MM.1S (cell line): ENCODE results near the gene DIP2C.

Experiments used
- DNase-seq: peaks from one replicate; pipeline ENCODE4 v3.0.0-alpha.2; 2015
- H2AFZ ChIP-seq: fragments of 300-600 bp; sonication (generic); 2 replicates; pipeline ENCODE4 v1.6.0; 2016; ENCODE audit warnings: antibody characterized with exemption, low read length
- H3F3A ChIP-seq: fragments of 300-600 bp; sonication (generic); 2 replicates; pipeline ENCODE4 v1.6.1; 2016; ENCODE audit warnings: mild to moderate bottlenecking, antibody characterized with exemption, low read length, moderate library complexity, mixed read lengths; ENCODE audit not compliant: insufficient read depth
- H3K27ac ChIP-seq: fragments of 300-600 bp; sonication (generic); 2 replicates; pipeline ENCODE4 v1.5.1; 2016; ENCODE audit warnings: mild to moderate bottlenecking, low read length
- H3K27me3 ChIP-seq: fragments of 300-600 bp; sonication (generic); replicated peaks from 2 replicates; pipeline ENCODE4 v1.6.0; 2016; ENCODE audit warnings: low read length; ENCODE audit not compliant: insufficient read depth
- H3K36me3 ChIP-seq: fragments of 300-600 bp; sonication (generic); replicated peaks from 2 replicates; pipeline ENCODE4 v1.6.1; 2016; ENCODE audit warnings: mild to moderate bottlenecking, low read length, mixed read lengths; ENCODE audit not compliant: insufficient read depth
- H3K4me1 ChIP-seq: fragments of 300-600 bp; sonication (generic); 2 replicates; pipeline ENCODE4 v1.6.1; 2016; ENCODE audit warnings: low read length, mixed read lengths
- H3K4me2 ChIP-seq: fragments of 300-600 bp; sonication (generic); 2 replicates; pipeline ENCODE4 v1.6.0; 2016; ENCODE audit warnings: low read depth, low read length
- H3K4me3 ChIP-seq: fragments of 300-600 bp; sonication (generic); 2 replicates; pipeline ENCODE4 v1.5.1; 2016; ENCODE audit warnings: low read length, mixed read lengths
- H3K79me2 ChIP-seq: fragments of 300-600 bp; sonication (generic); 2 replicates; pipeline ENCODE4 v1.6.1; 2016; ENCODE audit warnings: mixed run types, low read length, mixed read lengths
- H3K9ac ChIP-seq: fragments of 300-600 bp; sonication (generic); 2 replicates; pipeline ENCODE4 v1.6.1; 2016; ENCODE audit warnings: low read length, mixed read lengths
- H3K9me2 ChIP-seq: fragments of 300-600 bp; sonication (generic); replicated peaks from 2 replicates; pipeline ENCODE4 v1.6.1; 2016; ENCODE audit warnings: mild to moderate bottlenecking, low read length, mixed read lengths; ENCODE audit not compliant: insufficient read depth
- H3K9me3 ChIP-seq: fragments of 300-600 bp; sonication (generic); replicated peaks from 2 replicates; pipeline ENCODE4 v1.6.1; 2016; ENCODE audit warnings: mild to moderate bottlenecking, low read length, mixed read lengths; ENCODE audit not compliant: insufficient read depth
- H4K20me1 ChIP-seq: fragments of 300-600 bp; sonication (generic); 2 replicates; pipeline ENCODE4 v1.6.1; 2016; ENCODE audit warnings: mild to moderate bottlenecking, low read length, moderate library complexity, mixed read lengths; ENCODE audit not compliant: insufficient read depth
- EZH2 ChIP-seq: fragments of 300-600 bp; sonication (generic); optimal IDR thresholded peaks from 2 replicates; pipeline ENCODE3; 2017; ENCODE audit warnings: low read depth, mild to moderate bottlenecking, antibody characterized with exemption, low read length, mixed read lengths
- EZH2phosphoT487 ChIP-seq: fragments of 300-600 bp; sonication (generic); IDR thresholded peaks from 2 replicates; pipeline ENCODE4 v1.6.1; 2018; ENCODE audit warnings: antibody characterized with exemption, low read length
- TF ChIP-seq, protein P1 (sequence below): fragments of 300-600 bp; sonication (generic); IDR thresholded peaks from 2 replicates; pipeline ENCODE4 v1.5.1; 2016; ENCODE audit warnings: antibody characterized with exemption, low read length, mixed read lengths

The DIP2C gene

DNA sequence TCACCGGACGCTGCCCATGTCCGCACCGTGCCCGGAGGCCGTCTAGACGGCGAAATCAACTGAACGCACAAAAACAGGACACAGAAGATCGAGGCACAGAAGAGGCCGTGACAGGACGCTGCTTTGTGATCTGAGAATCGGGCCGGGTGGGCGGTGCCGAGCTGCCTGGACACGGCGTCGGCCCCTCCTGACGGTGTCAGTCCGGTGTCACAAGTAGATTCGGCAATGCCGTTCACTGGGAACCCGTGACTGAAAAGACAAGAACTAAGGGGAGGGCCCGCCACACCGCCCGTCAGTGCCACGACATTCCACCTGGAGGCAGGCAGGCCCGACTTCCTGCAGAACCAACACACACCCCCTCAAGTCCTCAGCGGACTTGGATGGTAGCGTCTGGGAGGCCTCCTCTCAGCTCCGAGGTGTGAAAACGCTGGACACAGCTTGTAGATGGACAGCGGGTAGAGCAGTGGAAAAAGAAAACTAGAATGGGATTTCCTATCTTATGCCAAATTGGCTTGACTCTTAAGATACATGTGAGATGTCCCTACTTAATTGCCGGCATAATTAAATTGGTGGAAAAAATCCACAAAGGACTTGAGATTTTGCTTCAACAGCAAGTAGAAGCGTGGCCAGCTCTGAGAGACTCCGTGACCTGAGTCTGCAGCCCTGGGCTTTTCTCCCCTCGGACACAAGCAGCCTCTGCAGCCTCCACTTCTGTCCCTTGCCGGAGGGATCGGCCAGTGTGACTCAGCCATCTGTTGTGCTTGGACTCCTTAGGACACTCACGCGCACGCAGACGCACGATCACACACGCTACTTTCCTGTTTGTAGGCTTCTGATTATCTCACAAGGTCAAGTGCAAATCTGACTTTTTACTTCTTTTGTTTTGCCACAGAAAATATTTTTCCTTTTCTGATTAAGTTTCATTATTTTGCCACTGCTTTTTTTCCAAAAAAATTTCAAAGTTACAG lies 269.0 kb downstream of the DIP2C start:
- no peaks in the 10 kb centered on the region for H3K9me3 ChIP-seq
- H3K9me2 ChIP-seq = no peaks in the 10 kb centered on the region
- TF ChIP-seq EZH2phosphoT487 (no peak), EZH2 (no peak)
- TF ChIP-seq, protein P1, sequence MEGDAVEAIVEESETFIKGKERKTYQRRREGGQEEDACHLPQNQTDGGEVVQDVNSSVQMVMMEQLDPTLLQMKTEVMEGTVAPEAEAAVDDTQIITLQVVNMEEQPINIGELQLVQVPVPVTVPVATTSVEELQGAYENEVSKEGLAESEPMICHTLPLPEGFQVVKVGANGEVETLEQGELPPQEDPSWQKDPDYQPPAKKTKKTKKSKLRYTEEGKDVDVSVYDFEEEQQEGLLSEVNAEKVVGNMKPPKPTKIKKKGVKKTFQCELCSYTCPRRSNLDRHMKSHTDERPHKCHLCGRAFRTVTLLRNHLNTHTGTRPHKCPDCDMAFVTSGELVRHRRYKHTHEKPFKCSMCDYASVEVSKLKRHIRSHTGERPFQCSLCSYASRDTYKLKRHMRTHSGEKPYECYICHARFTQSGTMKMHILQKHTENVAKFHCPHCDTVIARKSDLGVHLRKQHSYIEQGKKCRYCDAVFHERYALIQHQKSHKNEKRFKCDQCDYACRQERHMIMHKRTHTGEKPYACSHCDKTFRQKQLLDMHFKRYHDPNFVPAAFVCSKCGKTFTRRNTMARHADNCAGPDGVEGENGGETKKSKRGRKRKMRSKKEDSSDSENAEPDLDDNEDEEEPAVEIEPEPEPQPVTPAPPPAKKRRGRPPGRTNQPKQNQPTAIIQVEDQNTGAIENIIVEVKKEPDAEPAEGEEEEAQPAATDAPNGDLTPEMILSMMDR = no peak
- no peaks in the 10 kb centered on the region for H3F3A ChIP-seq
- no peaks in the 10 kb centered on the region for H3K27me3 ChIP-seq
- no peak for DNase-seq
- no peak overlapping the region for H3K4me2 ChIP-seq
- no peaks in the 10 kb centered on the region for H3K36me3 ChIP-seq
- no peak overlapping the region for H3K27ac ChIP-seq
- H3K4me3 ChIP-seq = no peak overlapping the region
- no peaks in the 10 kb centered on the region for H3K4me1 ChIP-seq
- no peaks in the 10 kb centered on the region for H4K20me1 ChIP-seq
- H2AFZ ChIP-seq = no peak overlapping the region
- no peaks in the 10 kb centered on the region for H3K79me2 ChIP-seq
- H3K9ac ChIP-seq = no peak overlapping the region

DNA sequence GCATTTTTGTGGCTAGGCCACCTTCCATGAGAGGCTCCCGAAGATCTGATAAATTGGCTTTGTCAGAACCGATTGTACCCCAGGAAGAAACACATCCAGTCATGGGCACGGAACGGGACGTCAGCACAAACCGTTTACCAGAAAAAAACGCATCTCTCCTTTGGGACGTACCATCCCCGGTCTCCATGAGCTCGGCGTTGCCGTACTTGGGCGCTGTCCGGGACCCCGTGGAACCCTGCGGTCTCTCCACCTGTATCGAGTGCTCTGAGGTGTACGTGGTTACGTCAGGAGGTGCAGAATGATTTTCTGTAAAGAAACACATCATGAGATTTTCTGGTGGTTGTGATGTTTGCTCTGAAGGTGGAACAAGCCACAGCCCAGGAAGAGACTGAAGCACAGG lies 270.6 kb downstream of the DIP2C start:
- H3K36me3 ChIP-seq = no peaks in the 10 kb centered on the region
- H2AFZ ChIP-seq = no peak overlapping the region
- no peaks in the 10 kb centered on the region for H3F3A ChIP-seq
- no peak overlapping the region for H3K4me3 ChIP-seq
- no peak overlapping the region for H3K27ac ChIP-seq
- H3K4me2 ChIP-seq = no peak overlapping the region
- no peaks in the 10 kb centered on the region for H4K20me1 ChIP-seq
- H3K27me3 ChIP-seq = no peaks in the 10 kb centered on the region
- DNase-seq = no peak
- H3K4me1 ChIP-seq = no peaks in the 10 kb centered on the region
- H3K9me3 ChIP-seq = no peaks in the 10 kb centered on the region
- TF ChIP-seq EZH2phosphoT487 (no peak), EZH2 (no peak)
- TF ChIP-seq, protein P1 = no peak
- no peaks in the 10 kb centered on the region for H3K9me2 ChIP-seq
- H3K79me2 ChIP-seq = no peaks in the 10 kb centered on the region
- H3K9ac ChIP-seq = no peak overlapping the region

DNA sequence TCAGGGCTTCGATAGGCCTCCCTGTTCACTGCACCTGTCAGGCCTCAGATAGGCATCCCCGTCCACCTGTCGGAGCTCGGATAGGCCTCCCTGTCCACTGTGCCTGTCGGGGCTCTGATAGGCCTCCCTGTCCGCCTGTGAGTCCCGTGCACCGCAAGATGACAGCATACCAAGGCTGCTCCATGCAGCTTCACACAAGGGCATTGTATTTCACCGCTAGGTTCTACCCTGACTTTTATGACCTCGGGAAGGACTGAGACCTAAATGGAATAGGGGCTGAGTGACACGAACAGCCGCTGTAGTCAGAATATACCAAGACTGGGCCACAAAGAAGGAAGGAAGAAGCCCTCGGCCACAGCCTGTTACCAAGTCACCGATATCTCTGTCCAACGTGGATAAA lies 271.2 kb downstream of the DIP2C start:
- Histone ChIP-seq H3K27me3 (no peaks in the 10 kb centered on the region), H3K4me1 (no peaks in the 10 kb centered on the region), H3K79me2 (no peaks in the 10 kb centered on the region), H3K9me2 (no peaks in the 10 kb centered on the region), H3K36me3 (no peaks in the 10 kb centered on the region), H3K9ac (no peak overlapping the region), H3K27ac (no peak overlapping the region), H3K4me3 (no peak overlapping the region), H4K20me1 (no peaks in the 10 kb centered on the region), H3F3A (no peaks in the 10 kb centered on the region), H3K9me3 (no peaks in the 10 kb centered on the region), H3K4me2 (no peak overlapping the region), H2AFZ (no peak overlapping the region)
- DNase-seq = no peak
- TF ChIP-seq EZH2phosphoT487 = no peak
- TF ChIP-seq, protein P1 = no peak
- no peak for TF ChIP-seq EZH2
